Tibial nerve (tissue), 3 donors: ENCODE results near the gene MNT.

ENCODE experiments used
- CTCF ChIP-seq, 5 experiments: fragments of 200-600 bp in 3 of 5; fragments of 450-650 bp in 2 of 5; sonication (generic) in 3 of 5; IDR thresholded peaks; one replicate each; pipeline ENCODE4 v1.5.1; 2016 to 2019; ENCODE audit warnings: antibody characterized with exemption in 5 of 5, mild to moderate bottlenecking in 3 of 5, moderate library complexity in 2 of 5
- POLR2A ChIP-seq, 2 donors: fragments of 450-650 bp; IDR thresholded peaks; one replicate each; pipeline ENCODE4 v1.6.1; 2017; ENCODE audit warnings: antibody characterized with exemption in 2 of 2, mild to moderate bottlenecking in 2 of 2, moderate library complexity in 2 of 2

DNA sequence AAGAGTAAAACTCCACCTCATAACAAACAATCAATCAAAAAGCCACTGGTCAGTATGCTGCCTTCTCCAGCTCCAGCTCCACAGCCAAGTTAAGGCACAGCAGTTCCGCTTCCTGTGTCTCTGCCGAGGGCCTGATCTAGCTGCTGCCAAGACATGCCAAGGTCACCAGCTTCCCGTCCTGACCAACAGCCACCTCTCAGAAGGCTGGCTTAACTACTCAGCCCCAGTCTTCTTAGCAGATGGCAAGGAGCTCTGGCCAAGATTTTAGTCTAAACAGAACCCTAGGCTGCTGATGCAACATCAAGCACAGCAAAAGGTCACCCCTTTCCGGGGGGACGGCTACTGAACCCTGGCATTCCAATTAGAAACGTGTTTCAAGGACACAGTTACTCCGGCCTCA is 17.7 kb upstream of the MNT start:
- no peak for TF ChIP-seq CTCF (IDR thresholded peaks at IDR 0.05)
- TF ChIP-seq POLR2A (IDR thresholded peaks at IDR 0.05), result no peak
